SKM-1 treated with dmso at 0.1 percent for 144 hours (cell line): ENCODE results near the gene POLK.
A peak's percentile ranks its signal among the peaks of the same experiment; 100 is the strongest.
"Not testable (repeated sequence)": the region's sequence is repeated elsewhere in the genome, so short reads cannot be mapped to it uniquely, and the experiment has no call there.

Experiments used
- DNase-seq: peaks from one replicate; lab custom pipeline; 2025; ENCODE audit not compliant: unreplicated experiment; lab: John Stamatoyannopoulos, UW

The POLK gene

GRCh38 chr5:75510417-75510835, 1.3 kb upstream of the POLK start:
- DNase-seq, result no peak

DNA sequence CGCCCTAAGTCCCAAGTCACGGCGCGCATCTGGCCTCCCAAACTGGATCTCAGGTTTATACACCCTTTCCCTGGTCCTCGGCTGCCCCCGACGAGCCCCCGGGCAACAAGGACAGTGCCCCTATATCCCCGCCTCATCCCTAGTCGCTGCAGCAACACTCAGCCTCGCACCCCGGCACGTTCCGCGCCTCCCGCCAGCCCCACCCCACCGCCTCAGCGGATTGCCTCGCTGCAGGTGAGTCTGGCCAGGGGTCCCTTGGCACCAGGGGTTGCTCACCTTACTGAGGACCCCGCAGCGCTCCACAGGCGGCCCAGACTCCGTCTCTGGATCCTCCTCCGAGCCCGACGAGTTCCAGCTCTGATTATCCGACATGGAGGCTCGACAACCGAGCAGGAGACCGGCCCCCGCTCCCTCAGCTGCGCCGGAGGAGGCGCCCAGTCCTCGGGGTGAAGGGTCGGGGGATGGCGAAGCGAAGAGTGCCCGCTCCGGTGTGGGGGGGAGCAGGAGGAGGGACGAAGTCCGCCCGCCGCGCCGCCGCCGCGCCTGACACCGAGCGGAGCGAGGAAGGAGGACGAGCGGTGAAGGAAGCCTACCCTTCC, 756 bp upstream of the POLK start:
- DNase-seq, result no peak

GRCh38 chr5:75512383-75513074, 838 bp downstream of the POLK start:
- peak; percentile 27 for DNase-seq

DNA sequence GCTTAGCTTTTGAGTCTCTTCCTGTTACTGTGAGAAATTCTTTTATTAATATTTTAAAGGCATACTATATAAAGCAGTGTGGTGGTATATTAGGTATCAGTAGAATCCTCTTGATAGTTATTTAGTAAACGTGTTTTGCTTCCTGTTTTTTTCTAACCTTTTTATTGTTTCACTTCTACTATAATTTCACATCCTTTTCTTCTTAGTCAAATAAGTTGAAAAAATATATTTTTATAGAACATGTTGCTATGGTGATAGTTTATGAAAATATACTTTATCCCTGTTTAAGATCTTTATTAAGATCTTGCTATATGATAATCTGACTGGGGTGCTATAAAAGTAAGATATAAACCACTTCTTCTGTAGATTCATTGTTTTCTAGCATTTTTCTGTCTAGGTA, 2.1 kb downstream of the POLK start:
- no peak for DNase-seq

DNA sequence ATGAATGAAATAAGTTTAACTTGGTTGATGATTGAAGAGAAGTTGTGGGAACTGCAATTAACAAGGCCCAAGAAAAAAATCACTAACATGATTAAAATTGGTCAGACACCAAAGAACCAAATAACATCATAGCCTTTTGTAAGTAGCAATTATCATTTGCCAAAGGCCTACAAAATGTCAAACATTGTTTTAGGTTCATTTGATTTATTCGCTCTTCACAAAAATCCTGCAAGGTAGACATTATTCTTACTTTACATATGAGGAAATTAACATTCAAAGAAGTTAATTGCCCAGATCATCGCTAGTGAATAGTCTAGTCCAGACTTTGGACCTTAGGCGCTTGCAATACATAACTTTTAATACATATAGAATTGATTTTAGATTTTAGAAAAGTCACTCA, 2.6 kb downstream of the POLK start:
- no peak for DNase-seq

- DNase-seq, result no peak
Measured at GRCh38 chr5:75519761-75520160, 8.1 kb downstream of the POLK start.

DNA sequence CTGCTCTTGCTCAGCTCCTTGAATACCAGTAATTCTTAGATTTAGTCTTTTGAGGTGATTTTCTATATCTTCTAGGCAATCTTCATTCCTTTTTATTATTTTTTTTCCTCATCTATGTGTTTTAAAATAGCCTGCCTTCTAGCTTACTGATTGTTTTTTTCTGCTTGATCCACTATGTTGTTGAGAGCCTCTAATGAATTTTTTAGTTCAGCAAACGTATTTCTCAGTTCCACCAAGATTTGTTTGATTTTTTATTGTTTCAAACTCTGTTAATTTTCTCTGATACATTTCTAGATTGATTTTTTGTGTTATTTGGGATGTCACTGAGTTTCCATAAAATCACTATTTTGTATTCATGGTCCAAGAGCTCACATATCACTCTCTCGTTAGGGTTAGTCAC, 9.5 kb downstream of the POLK start:
- no peak for DNase-seq

GRCh38 chr5:75522025-75522424, 10.3 kb downstream of the POLK start:
- DNase-seq, result no peak

- no peak for DNase-seq
Measured at GRCh38 chr5:75522542-75522941, 10.9 kb downstream of the POLK start.

- DNase-seq, result no peak
Measured at GRCh38 chr5:75523275-75523674, 11.6 kb downstream of the POLK start.

DNA sequence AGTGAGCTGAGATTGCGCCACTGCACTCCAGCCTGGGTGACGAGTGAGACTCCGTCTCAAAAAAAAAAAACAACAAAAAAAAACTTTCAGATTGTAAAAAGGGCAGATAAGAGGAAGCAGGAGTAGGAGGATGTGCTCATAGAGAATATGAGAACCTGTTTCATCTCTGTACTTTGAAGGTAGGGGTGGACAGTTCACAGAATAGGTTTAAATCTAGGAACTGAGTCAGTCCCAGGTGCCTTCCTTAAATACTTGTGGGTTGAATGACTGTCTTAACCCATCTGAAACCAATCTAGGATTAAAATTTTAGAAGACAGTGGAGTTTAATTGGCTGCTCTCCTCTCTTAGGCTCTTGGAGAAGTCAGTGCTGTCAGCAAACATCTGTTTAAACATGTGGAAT, 12.4 kb downstream of the POLK start:
- DNase-seq, result peak; percentile 53

DNA sequence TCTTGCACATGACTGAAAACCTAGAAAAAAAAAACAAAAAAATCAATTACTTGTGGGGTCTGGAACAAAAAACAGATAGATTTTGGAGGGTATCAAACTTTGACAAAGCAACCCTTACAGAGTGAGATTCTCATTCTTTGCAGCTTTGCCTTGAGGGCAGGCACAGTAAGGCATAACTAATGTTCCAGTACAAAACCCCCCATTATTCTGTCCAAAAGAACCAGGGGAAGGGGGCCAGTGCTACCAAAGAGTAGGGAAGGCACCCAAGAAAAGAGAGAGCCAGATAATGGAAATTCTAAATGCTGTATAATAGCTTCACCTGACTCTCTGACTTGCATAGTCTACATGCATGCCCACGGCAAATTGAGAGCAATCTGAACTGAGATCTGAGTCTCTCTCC, 12.9 kb downstream of the POLK start:
- DNase-seq, result no peak

GRCh38 chr5:75525344-75525743, 13.7 kb downstream of the POLK start:
- no peak for DNase-seq

- no peak for DNase-seq
Measured at GRCh38 chr5:75526070-75526469, 14.4 kb downstream of the POLK start.

- no peak for DNase-seq
Measured at GRCh38 chr5:75529185-75529584, 17.5 kb downstream of the POLK start.

GRCh38 chr5:75532190-75532589, 20.5 kb downstream of the POLK start:
- no peak for DNase-seq

GRCh38 chr5:75533716-75534115, 22.0 kb downstream of the POLK start:
- DNase-seq, result not testable (repeated sequence)

GRCh38 chr5:75534734-75535133, 23.0 kb downstream of the POLK start:
- no peak for DNase-seq

DNA sequence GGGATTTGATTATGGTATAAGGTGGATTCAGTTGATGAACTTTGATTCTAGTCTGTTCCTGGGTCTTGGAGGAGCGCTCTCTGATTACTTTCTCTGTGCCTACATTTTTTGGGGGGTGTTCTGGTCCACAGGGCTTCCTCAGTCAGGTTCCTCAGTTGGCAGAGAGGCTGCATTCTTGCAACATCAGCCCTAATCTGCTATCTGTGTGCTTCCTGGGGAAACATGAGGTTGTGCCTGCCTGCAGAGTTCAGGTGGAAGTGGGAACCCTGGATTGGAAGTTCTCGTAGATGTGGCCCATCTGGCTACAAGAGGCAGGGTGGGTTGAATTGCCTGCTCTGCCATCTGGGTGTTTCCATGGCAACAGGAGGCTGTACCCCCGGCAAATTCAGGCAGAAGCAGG, 24.5 kb downstream of the POLK start:
- no peak for DNase-seq

- DNase-seq, result no peak
Measured at GRCh38 chr5:75536694-75537360, 25.1 kb downstream of the POLK start.

- no peak for DNase-seq
Measured at GRCh38 chr5:75538211-75538610, 26.5 kb downstream of the POLK start.

DNA sequence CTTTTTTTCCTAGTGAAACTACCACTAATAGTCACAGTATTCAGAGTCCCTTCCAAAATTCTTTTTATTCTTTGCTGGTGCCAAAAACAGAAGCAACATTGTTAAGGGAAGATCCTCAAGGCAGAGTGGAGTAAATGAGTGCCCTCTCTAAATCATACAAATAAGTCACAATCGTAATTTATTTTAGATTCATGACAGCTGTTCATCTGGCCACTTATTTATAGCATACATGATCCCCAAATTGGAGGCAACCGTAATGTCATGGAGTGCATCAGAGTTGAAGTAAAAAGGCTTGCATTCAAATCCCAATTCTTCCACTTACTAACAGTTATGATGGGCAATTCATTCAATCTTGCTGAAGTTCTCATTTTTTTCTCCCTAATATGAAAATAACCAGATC, 33.4 kb downstream of the POLK start:
- no peak for DNase-seq
